ELF-1 (cell line): ENCODE data around the gene RHEBL1.

ENCODE experiments used
- DNase-seq: peaks from one replicate; pipeline ENCODE4 v3.0.0-alpha.2; 2016; ENCODE audit warnings: low read depth, low spot score

RHEBL1 gene

GRCh38 chr12:49037111-49037946, 32.5 kb downstream of the RHEBL1 start:
- no peak for DNase-seq

- no peak for DNase-seq
These were observed 33.8 kb downstream of the RHEBL1 start for GRCh38 chr12:49036029-49036428.

- DNase-seq, result no peak
These were observed 35.5 kb downstream of the RHEBL1 start for GRCh38 chr12:49034286-49034622.

GRCh38 chr12:49033611-49034285, 36.0 kb downstream of the RHEBL1 start:
- DNase-seq, result no peak

- DNase-seq, result no peak
These were observed 36.9 kb downstream of the RHEBL1 start for GRCh38 chr12:49032679-49033447.

- no peak for DNase-seq
These were observed 37.5 kb downstream of the RHEBL1 start for GRCh38 chr12:49032276-49032675.

- no peak for DNase-seq
These were observed 38.1 kb downstream of the RHEBL1 start for GRCh38 chr12:49031573-49032161.

GRCh38 chr12:49030714-49031572, 38.8 kb downstream of the RHEBL1 start:
- DNase-seq, result no peak

GRCh38 chr12:49030119-49030518, 39.7 kb downstream of the RHEBL1 start:
- no peak for DNase-seq

GRCh38 chr12:49028666-49029275, 41.0 kb downstream of the RHEBL1 start:
- DNase-seq, result no peak

GRCh38 chr12:49027846-49028555, 41.8 kb downstream of the RHEBL1 start:
- no peak for DNase-seq

- DNase-seq, result no peak
These were observed 42.9 kb downstream of the RHEBL1 start for GRCh38 chr12:49026678-49027480.

GRCh38 chr12:49026101-49026500, 43.7 kb downstream of the RHEBL1 start:
- no peak for DNase-seq

GRCh38 chr12:49025463-49025862, 44.3 kb downstream of the RHEBL1 start:
- no peak for DNase-seq

- no peak for DNase-seq
These were observed 45.2 kb downstream of the RHEBL1 start for GRCh38 chr12:49024543-49024942.

- DNase-seq, result no peak
These were observed 46.0 kb downstream of the RHEBL1 start for GRCh38 chr12:49023812-49024211.

- no peak for DNase-seq
These were observed 47.1 kb downstream of the RHEBL1 start for GRCh38 chr12:49022558-49023178.

- no peak for DNase-seq
These were observed 48.4 kb downstream of the RHEBL1 start for GRCh38 chr12:49021292-49021915.
